GM18498 (cell line): ENCODE results near the gene LINGO4.

Experiments
- ATAC-seq: cut with Tn5 transposase; IDR thresholded peaks from one replicate; pipeline ENCODE4 v1.9.1; 2021; ENCODE audit warnings: mild to moderate bottlenecking, moderate library complexity; ENCODE audit not compliant: unreplicated experiment

The LINGO4 gene

DNA sequence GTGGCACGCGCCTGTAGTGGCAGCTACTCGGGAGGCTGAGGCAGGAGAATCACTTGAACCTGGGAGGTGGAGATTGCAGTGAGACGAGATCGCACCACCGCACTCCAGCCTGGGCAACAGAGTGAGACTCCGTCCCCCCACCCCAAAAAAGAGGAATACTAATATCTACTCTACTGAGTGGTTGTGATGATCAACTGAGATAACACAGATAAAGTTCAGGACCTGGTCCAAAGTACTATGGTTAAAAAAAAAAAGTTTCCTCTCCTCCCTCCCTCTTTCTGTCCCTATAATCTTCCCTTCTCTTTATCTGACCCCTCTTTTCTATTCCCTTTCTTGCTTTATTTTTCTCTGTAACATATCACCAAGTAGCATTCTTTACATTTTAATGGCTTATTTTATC lies 30.4 kb upstream of the LINGO4 start:
- ATAC-seq, result no peak

DNA sequence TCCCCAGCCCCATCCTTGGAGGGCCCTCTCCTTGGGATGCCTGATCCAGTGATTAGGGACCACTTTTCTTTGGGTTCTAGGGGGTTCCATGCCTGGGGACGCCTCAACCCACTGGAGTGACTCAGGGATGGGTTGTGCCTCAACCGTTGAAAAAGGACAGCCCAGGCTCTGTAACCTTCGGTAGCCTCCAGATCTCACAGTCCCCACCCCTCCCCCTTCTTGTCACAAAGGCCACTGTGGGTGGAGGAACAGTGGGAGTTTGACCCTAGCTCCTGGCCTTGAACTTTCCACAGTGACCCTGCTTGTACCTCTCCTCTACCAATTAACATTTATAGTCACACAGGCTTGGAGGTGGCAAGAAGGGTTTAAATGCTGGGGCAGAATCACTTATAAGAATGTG lies 29.0 kb upstream of the LINGO4 start:
- ATAC-seq, result no peak

DNA sequence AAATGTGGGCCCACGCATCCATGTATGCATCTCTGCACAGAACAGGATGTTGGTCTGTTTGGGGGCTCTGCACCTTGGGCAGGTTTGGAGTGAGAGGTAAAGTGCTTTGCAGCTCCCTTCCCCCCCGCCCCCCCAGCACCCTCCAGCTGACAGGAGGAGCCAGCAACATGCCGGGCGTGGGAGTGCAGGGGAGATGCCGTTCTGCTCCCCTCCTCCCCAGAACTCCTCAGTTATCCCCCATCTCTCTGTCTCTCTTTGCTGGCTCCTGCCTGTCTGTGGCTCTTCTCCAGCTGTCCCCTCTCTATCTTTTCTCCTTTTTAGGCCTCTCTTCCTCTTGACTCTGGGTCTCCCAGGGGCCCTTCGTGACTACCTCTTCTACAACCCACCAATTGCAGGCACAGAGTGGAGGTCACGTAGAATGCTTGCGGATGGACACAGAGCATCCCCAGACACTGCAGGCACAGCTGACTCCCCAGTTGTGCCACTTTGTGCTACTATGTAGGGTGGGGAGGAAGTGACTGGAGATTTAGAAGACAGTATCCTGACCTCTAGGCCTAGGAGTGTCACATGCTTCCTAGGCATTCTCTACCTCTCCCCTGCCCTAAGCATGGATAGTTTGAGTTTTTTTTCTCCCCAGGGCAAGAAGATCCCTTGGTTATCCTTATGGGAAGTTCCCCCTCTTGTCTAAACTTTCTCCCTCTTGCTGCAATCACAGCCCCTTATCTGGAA lies 28.1 kb upstream of the LINGO4 start:
- no peak for ATAC-seq

DNA sequence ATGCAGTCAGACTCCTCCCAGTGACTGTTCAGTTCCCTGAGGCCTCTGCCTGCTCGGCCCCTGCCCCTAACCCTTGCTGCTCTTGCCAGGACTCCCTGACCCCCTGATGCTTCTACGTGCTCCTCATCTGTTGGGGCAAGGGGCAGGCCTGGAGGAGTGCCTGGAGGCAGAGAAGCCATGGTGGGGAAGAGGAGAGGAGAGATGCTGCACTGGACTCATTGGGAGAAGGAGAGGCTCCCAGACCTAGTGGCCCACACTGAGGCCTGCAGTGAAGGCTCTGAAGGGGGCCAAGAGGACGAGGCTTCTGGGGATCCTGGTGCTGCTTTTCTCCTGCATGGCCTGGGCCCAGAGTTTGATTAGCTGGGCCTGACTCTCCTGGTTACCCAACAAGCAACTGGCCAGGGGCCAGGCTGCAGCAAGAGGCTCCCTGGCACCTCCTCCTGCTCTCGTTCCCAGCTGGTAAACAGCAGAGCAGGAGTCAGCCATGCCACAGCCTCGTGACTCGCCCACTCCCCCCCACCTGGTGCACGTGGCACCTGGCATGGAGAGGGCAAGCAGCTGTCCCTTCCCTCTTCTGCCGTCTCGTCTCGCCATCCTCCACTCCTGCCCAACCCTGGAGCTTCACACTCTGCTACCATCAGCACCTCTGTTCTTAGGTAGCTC lies 27.2 kb upstream of the LINGO4 start:
- no peak for ATAC-seq

DNA sequence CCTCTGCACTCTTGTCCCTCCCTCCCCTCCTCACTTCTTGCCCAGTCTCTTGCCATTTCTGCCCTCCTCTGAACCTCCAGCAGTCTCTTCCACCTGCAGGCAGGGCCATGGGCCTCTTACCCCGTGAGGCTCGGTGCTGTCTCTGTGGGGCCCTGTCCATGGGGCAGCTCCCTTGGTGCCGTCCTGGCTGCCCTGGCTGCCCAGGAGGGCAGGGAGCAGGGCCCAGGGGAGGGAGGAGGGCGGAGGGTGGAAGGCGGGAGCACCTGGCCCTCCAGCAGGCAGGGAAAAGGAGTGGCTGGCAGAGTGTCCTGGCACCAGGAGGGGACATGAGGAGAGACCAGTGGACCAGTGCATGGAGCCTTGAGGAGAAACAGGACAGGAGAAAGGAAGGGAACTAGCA lies 26.4 kb upstream of the LINGO4 start, which contains the start of gene RORC:
Gene RORC, minus strand, starts transcription at position 198 of the 400 bp plus-strand sequence. Its CDS starts 38 bp downstream, at position 160.
- ATAC-seq, result no peak

DNA sequence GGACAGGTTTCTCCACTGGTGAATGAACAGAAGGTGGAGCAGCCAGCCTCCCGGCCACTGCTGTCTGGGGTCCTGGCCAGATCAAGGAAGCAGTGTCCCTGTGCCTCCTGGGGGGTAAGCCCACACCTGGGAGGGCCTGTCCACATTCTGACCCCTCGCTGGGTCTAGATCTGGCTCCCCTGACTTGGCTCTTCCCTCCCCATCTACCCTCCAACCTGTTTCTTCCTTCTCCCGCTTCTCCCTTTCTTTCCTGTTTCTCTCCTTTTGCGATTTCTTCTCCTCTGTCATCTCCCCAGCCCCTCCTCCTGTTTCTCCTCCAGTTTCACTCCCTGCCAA lies 26.0 kb upstream of the LINGO4 start:
- no peak for ATAC-seq

DNA sequence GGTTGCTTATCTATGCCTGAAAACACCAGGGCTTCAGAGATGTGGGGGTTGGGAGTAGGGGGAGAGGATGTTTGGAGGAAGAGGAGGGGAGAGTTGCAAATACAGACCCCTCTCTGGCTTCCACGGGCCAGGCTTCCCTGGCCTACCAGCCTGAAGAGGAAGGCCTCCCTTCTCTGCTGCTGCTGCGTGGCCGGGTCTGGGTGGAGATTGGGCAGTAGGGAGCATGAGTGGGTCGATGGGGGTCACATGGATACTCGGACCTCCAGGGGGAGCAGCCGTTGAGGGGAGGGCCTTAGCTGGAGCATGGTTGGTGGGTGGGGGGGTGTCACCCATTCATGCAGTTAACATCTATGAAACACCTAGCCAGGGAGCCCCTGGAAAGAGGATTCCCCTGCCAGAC lies 24.8 kb upstream of the LINGO4 start:
- ATAC-seq, result no peak

DNA sequence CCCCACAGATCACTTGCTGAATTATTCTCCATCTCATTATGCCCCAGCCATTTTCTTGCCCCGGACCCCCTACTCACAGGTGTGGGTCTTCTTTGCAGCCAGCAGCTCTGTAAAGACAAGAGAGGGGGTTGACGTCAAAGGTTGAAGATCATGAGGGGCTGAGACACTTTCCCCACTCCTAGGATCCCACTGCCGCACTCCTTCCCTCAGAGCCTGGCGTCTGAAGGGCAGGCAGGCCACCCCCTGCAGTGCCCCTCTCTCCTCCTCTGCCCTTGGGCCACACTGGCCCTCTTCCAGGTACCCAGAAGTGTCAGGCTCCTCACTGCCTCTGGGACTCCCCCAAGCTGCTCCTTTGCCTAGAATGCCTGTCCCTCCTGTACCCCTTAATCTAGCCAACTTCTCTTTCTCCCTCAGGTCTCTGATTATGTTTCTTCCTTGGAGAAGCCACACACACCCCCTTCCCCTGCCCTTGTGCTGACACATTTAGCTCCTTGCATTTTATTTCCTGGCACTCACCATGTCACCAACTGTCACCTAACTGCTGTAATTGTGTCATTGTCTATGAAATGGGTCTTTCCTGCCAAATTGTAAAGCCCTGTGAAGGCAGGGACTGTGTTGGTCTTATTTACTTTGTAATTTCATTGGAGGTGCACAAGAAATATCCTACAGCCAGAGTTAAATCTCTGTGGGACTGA lies 24.3 kb upstream of the LINGO4 start:
- ATAC-seq, result no peak

DNA sequence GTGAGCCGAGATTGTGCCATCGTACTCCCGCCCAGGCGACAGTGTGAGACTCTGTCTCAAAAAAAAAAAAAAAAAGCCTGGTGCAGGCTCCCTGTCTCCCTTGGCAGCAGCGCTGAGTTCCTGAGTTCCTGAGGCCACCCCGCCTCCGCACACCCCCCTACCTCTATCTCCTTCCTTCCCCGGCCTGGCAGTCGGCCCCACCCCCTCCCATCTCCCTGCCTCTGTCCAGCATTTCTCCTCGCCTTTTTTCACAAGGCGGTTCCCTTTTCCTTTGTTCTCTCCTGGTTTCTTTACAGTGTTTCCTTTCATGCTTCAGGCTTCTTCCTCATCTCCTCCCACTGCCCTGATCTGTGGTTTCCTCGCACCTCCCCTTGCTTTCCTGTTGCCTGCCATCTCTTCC lies 23.7 kb upstream of the LINGO4 start:
- no peak for ATAC-seq

DNA sequence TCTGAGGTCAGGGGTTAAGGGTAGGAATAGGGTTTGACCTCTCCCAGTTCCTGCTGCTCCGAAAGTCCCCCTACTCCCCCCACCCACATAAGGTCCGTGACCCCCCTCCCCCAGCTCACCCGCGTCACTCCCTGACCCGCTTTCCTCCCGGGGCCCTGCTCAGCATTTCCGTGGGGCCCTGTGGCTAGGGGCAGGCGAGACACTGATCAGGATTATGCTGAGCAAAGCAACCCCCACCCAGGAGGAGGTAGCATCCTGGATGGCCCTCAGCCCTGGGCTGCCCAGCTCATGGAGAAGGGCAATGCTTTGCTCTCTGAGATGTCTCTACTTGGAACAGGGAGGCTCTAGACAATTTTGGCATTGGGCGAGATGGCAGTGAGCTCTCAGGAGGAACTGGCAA lies 22.6 kb upstream of the LINGO4 start:
- ATAC-seq, result no peak

DNA sequence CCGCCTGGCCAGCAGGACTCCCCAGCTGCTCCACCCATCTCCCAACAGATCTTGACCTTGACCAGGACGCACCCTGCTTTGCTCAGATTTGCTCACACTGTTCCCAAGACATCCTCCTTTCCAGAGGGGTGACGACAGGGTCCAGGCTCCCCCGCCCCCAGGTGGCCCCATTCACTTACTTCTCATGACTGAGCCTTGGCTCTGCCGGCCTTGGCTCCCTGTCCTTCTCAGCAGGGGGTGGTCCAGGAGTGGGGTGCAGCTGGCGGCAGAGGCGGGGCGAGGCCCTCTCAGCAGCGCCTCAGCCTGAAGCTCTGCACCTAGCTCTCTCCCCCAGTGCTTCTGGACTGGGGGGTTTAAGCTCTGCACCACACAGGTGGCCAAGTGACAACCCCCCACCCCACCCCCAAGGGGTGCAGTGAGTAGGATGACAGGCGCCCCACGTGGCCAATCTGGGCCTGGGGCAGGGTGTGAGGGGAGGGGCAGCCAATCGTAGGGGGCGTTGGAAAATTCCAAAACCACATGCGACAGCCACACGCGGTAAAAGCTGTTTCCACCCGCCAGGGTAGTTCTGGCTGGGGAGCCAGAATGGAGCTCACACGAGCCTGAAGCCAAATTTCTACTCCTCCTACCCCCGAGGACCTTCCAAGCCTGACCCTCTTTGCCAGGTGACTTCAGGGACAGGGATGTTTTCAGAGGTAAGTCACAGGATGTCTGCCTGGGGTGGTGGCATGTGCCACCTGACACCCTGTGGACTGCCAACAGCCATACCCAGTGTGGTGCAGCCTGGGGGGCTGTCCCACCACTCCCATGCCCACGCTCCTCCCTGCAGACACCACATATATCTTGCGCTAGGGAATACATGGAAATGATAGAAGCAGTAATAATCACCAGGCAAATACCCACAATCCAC lies 20.8 kb upstream of the LINGO4 start:
- ATAC-seq, result no peak

DNA sequence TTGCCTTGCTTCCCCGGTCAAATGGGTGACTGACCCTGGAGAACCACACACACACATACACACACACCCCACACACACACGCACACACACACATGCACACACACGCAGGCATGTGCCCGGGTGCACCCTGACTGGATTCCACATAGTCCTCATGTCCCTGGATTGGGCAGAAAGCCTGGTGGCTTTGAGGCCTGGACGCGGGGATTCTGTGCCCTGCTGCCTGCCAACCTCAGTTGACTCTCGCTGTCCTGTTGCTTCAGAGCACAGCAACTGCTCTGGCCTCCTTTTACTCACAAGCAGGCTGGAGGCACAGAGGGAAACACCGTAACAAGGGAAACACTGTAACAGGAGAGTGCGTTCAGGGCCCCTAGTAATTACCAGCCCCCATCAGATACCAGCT lies 20.0 kb upstream of the LINGO4 start:
- ATAC-seq, result no peak

DNA sequence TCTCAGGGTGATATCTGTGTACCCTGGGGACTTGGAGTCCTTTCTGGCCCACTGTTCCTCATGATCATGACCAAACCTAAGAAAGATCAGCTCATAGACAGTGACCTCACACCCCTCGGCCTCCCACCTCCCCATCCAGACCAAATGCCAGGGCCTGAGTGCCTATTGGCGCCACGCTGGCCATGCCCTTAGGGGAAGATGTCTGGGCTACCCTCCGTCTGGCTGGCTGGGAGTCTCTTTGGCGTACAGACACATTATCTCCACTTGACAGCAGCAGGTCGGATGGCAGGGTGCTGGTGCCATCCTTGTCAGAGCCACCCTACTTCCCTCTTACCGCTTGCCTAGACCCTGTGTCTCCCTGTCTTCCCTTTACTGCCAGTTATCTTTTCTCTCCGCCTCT lies 18.0 kb upstream of the LINGO4 start:
- ATAC-seq, result no peak

DNA sequence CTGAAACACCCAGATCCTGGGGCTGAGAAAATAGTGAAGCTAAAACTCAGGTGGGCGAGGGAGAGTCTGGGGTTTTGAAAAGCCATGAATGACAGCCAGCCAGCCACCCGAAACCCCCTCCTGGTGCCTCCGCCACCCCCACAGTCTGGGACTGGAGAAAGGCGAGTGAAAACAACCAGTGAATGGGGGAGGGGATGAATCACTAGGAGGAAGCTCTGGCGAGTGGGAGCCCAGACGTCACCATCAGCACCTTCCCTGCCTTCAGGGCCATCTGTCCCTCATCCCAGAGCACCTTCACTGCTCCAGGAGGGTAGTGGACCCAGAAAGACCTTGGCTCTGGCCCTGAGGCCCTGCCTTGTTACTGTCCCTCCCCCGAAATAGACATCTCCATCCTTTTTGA lies 17.2 kb upstream of the LINGO4 start:
- ATAC-seq, result no peak

DNA sequence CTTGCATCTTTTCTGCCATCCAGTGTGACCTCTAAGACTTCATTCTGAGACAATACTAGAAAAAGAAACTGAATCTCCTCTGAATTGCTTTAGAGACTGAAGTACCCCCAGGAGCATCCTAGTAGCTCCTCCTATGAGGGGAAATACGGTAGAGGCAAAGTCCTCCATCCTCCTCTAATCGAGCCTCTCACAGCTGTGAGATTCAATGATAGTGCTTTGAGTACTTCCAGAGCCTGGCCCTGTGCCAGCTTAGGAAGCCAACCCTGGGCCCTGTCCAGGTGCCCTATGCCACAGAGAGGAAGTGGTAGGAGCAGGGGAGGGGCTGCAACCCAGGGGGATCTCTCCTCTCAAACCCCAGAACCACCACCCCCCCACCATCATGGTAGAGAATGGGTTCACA lies 15.7 kb upstream of the LINGO4 start:
- ATAC-seq, result no peak

DNA sequence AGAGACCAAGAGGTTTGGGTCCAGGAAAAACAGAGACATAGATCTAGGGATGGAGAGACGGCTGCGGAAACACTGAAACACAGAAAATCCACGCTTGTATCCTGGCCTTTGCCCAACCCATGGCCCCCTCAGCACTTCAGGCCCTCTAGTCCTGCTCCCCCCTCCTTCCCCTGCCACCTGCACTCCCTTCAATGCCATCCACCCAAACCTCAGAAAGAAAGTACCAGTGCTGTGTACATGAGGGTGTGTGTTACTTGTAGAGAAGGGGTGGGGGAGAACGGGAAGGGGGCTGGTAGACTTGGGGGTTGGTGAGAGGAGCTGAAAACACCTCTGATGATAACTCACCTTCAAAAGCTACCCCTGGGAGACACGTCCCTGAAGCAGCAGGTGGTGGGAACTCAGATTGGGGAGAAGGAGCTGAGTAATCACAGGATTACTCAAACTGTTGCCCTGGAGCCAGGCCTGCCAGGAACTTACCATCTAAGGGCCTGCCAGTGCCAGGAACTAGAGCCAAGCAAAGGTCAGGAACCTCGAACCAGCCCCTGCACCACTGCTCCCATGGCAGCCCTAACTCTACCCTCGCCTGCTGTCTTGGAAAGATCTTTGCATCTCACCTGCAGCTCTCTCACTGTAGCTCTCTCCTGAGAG lies 14.9 kb upstream of the LINGO4 start:
- ATAC-seq, result no peak

DNA sequence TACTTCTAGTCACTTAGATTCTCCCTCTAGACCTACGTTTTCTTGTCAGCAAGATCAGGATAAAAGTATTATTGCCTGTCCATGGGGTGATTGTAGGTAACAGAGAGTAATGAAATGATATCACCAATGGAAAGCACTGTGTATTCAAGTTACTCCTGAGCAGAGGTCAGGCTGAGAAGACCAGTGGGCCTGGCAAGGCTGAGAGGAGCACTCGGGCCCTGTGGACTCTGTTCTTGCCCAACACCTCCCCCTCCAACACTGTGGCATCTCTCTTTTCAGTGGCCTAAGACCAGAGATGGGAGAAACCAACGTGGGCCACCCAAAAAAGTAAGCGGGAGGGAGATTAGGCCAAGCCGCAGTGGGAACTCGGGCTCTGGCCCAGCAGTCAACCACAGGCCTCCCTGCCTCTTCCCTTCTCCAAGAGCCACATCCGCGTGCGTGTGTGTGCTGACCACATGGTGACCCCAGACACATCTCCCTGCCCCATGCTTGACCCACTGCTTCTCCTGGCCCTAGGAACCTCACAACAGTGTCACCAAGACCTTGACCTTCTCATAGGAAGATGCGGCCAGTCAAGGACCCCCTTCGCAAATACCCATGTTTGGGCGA lies 14.1 kb upstream of the LINGO4 start:
- ATAC-seq, result no peak

DNA sequence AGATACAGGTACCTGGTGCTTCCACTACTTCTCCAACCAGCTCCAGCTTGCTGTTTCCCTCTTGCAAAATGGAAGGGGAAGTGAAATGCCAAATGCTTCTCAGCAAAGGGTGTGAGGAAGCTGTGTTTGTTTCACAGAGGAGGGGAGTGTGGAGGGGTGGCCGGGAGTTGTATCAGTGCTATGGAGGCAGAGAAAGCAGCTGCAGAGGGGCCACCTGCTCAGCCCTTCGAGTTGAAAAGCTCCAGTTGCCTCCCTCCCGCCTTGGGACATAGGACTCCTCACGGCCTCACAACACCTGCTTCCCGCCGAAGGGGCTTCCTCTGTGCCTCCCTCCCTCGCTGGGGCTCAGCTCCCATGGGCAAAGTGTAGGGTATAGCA lies 12.1 kb upstream of the LINGO4 start:
- ATAC-seq, result no peak

DNA sequence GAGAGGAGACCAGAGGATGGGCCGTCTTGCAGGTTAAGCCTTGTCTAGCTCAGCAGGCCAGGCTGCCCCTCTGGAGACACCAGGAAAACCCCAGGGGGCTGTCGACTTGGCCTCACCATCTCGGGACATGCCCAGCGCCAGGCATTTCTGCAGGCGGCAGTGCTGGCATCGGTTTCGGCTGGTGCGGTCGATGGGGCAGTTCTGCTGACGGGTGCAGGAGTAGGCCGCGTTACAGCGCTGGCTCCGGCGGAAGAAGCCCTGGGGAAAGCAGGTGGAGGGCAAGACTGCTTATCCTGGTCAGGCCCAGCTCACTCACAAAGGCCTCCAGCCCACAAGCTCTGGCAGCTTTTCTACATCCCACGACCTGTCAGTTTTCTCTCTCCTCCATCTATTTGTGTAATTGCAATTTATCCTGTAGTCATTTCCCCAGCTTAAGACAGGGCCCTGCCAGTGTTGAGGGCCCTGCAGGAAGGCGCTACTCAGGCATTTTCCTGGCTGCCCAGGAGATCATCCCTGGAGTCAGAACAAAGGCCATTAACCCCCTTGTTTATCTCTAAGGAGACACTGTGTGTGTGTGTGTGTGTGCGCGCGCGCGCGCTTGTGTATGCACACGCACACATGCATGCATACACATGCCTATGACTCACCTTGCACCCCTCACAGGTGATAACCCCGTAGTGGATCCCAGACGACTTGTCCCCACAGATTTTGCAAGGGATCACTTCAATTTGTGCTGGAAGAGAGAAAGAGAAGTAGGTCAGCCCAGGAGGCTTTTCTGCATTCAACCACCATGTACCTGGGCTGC lies 11.5 kb upstream of the LINGO4 start:
- ATAC-seq, result no peak
